Muscle layer of colon (tissue), 2 donors: ENCODE results near the gene DEPP1.

Experiments
- H3K27ac ChIP-seq: one replicate; pipeline ENCODE4 v1.7.0; 2013; ENCODE audit warnings: low read depth, mild to moderate bottlenecking, low read length, moderate library complexity
- H3K27me3 ChIP-seq, 2 donors: one replicate each; pipeline ENCODE4 v1.7.0; 2013; ENCODE audit warnings: low read length in 2 of 2, mild to moderate bottlenecking in 2 of 2; ENCODE audit not compliant: insufficient read depth in 2 of 2, control insufficient read depth in 1 of 2
- H3K36me3 ChIP-seq: one replicate; pipeline ENCODE4 v1.7.0; 2013; ENCODE audit warnings: mild to moderate bottlenecking, low read length; ENCODE audit not compliant: insufficient read depth
- H3K4me1 ChIP-seq: one replicate; pipeline ENCODE4 v1.7.0; 2013; ENCODE audit warnings: mild to moderate bottlenecking, low read length; ENCODE audit not compliant: insufficient read depth
- H3K4me3 ChIP-seq, 2 donors: one replicate each; pipeline ENCODE4 v1.7.0; 2013; ENCODE audit warnings: low read length in 2 of 2, low read depth in 1 of 2, mild to moderate bottlenecking in 1 of 2, moderate library complexity in 1 of 2
- H3K9ac ChIP-seq: one replicate; pipeline ENCODE4 v1.7.0; 2013; ENCODE audit warnings: low read length
- H3K9me3 ChIP-seq: one replicate; pipeline ENCODE4 v1.7.0; 2013; ENCODE audit warnings: mild to moderate bottlenecking, low read length
- donor health status: abdominal sarcoma.
- donor health status: Adenocarcinoma of cecum.

The DEPP1 gene

DNA sequence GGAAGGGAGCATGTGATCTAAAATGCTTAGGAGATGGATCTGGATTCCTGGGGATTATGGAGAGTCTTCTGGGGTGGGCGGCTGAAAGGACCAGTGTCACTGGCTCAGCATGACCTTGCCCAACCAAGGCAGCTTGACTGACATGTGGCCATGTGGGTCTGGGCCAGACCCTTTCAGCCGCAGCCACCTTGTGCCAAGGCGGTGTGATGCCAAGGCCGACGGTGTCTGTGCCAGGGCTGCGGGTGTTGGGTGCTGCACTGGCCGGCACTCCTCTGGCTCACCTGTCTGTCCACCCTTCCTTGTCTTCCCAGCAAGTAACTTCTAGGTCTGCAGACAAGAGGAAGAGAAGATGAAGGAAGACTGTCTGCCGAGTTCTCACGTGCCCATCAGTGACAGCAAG is 8.8 kb downstream of the DEPP1 start:
- H3K4me1 ChIP-seq, result peaks cover 33% of the 10 kb centered on the region
- H3K36me3 ChIP-seq, result peaks cover 15% of the 10 kb centered on the region
- no peak overlapping the region for H3K9ac ChIP-seq
- H3K9me3 ChIP-seq, result no peaks in the 10 kb centered on the region
- no peak overlapping the region for H3K4me3 ChIP-seq
- H3K27ac ChIP-seq, result no peak overlapping the region
- no peaks in the 10 kb centered on the region for H3K27me3 ChIP-seq

GRCh38 chr10:44968500-44969400 is 9.9 kb downstream of the DEPP1 start:
- Histone ChIP-seq H3K9ac (no peak overlapping the region), H3K27me3 (no peaks in the 10 kb centered on the region), H3K9me3 (no peaks in the 10 kb centered on the region), H3K4me1 (peaks cover 36% of the 10 kb centered on the region), H3K27ac (no peak overlapping the region), H3K4me3 (no peak overlapping the region), H3K36me3 (peaks cover 15% of the 10 kb centered on the region)

DNA sequence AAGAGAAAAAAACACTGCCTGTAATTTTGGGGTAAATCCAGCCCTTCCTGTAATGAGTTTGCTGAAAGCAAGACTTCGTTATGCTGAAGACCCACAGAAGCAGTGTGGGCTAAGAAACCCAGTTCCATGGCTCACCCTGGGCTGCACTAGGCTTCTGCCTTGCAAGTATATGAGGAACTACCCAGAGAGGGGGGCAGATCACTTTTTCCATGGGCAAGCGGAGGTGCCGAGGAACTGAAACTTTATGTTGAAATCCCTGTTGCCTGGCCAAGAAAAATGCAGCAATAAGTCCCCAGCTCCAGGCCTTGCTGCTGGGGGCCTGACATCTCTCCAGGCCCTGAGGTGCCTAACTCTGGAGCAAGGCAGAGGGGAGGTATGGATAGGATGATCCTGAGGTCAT is 10.5 kb downstream of the DEPP1 start:
- H3K27ac ChIP-seq, result no peak overlapping the region
- no peaks in the 10 kb centered on the region for H3K9me3 ChIP-seq
- no peaks in the 10 kb centered on the region for H3K27me3 ChIP-seq
- no peak overlapping the region for H3K4me3 ChIP-seq
- peaks cover 43% of the 10 kb centered on the region for H3K4me1 ChIP-seq
- H3K9ac ChIP-seq, result no peak overlapping the region
- peaks cover 15% of the 10 kb centered on the region for H3K36me3 ChIP-seq

DNA sequence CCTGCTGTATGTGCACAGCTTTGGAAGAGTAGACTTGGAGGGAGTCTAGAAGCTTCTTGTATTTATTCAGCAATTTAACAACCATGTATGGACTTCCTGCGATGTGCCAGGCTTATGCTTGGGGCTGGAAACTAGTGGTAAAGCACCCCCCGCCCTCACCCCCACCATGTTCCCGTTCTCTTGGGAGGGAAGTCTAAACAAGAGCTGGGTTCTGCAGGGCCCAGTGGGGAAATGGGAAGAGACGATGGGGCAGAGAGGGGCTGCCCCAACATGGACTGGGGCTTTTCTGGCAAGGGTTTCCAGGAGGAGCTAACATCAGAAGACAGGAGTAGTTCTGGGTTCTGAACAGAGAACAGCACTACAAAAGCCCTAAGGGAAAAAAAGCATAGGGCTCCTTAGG is 11.0 kb downstream of the DEPP1 start:
- Histone ChIP-seq H3K4me1 (peaks cover 45% of the 10 kb centered on the region), H3K27me3 (no peaks in the 10 kb centered on the region), H3K4me3 (no peak overlapping the region), H3K9ac (no peak overlapping the region), H3K9me3 (no peaks in the 10 kb centered on the region), H3K36me3 (peaks cover 15% of the 10 kb centered on the region), H3K27ac (no peak overlapping the region)

GRCh38 chr10:44966816-44967509 is 11.6 kb downstream of the DEPP1 start:
- H3K27me3 ChIP-seq, result no peaks in the 10 kb centered on the region
- H3K36me3 ChIP-seq, result peaks cover 12% of the 10 kb centered on the region
- H3K4me1 ChIP-seq, result peaks cover 46% of the 10 kb centered on the region
- no peaks in the 10 kb centered on the region for H3K9me3 ChIP-seq
- H3K27ac ChIP-seq, result no peak overlapping the region
- H3K4me3 ChIP-seq, result no peak overlapping the region
- no peak overlapping the region for H3K9ac ChIP-seq

DNA sequence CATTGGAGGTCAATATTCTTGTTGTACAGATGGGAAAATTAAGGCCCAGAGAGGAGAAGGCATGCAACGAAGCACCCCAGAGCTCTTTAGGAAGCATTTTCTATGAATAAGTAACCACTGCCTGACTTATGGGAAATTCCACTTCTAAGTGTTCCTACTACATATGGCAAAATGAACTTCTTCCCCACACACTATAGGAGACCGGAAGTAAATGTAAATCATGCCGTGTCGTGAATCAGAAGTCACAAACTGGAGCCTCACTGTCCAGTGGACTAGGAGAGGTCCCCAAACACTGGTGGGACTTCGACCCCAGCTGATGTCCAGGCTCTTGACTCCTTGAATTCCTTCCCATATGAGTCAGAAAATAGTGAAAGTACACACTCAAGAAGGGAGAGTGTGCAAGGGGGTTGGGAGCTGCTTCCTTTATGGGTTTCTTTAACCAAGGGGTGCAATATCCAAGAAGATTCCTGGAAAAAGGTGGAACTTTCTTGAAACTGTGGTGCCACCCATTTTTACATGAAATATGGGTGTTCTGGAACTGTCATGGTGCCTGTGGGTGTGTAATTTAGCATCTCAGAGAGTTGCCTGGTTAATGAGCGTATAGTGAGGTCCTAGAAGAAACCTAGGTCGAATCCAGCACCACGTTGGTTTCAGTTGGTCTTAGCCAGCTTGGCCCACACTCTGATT is 12.3 kb downstream of the DEPP1 start:
- H3K36me3 ChIP-seq, result peaks cover 8% of the 10 kb centered on the region
- H3K9ac ChIP-seq, result no peak overlapping the region
- no peak overlapping the region for H3K27ac ChIP-seq
- no peak overlapping the region for H3K4me3 ChIP-seq
- H3K4me1 ChIP-seq, result peaks cover 46% of the 10 kb centered on the region
- H3K9me3 ChIP-seq, result no peaks in the 10 kb centered on the region
- H3K27me3 ChIP-seq, result no peaks in the 10 kb centered on the region

DNA sequence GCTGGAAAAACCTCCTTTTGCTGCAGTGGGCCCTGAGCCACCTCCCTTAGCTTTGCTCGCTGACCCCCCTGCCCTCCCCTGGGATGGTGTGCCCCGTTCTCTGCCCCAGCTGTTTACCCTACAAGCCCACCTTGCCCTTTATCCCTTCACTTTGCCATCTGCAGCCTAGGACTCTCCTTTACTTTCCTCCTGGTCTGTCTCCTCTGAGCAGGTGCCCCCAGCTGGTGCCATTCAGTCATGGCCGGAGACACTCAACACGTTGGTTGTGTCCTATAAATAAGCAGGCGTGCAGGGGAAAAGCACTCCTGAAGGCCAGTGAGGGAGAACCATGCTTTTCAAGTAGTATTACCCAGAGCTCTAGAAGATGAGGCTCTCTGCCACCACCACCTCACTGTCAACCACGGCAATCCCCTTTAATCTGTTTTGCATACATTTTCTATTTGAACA is 12.9 kb downstream of the DEPP1 start:
- peaks cover 49% of the 10 kb centered on the region for H3K4me1 ChIP-seq

DNA sequence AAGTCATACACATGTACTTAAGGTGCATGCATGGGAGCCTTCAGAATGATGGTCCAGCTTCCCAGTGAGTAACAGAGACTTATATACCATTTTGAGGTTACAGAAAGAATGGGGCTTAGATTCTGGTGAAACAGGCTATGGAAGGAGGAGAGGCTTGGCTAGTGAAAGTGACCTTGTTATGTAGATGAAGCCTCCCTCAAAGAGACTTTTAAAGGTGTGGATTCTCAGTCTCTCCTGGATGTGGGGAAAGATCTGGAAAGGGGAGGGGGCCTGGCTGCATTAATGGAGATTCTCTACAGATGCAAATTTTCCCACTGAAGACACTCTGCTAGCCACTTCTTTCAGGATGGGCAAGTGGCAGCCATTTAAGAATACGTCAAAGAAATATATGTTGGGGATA is 13.5 kb downstream of the DEPP1 start:
- H3K27me3 ChIP-seq, result no peaks in the 10 kb centered on the region
- no peak overlapping the region for H3K9ac ChIP-seq
- no peak overlapping the region for H3K27ac ChIP-seq
- no peak overlapping the region for H3K4me3 ChIP-seq
- no peaks in the 10 kb centered on the region for H3K9me3 ChIP-seq
- peaks cover 2% of the 10 kb centered on the region for H3K36me3 ChIP-seq
- H3K4me1 ChIP-seq, result peaks cover 55% of the 10 kb centered on the region

More for the DNA sequence above, 12.9 kb downstream of the DEPP1 start:
- Histone ChIP-seq H3K4me3 (no peak overlapping the region), H3K27me3 (no peaks in the 10 kb centered on the region), H3K27ac (no peak overlapping the region), H3K9ac (no peak overlapping the region), H3K36me3 (peaks cover 8% of the 10 kb centered on the region), H3K9me3 (no peaks in the 10 kb centered on the region)

- no peaks in the 10 kb centered on the region for H3K36me3 ChIP-seq
- H3K27me3 ChIP-seq, result no peaks in the 10 kb centered on the region
- no peak overlapping the region for H3K27ac ChIP-seq
- H3K9me3 ChIP-seq, result no peaks in the 10 kb centered on the region
- H3K4me3 ChIP-seq, result no peak overlapping the region
- H3K9ac ChIP-seq, result no peak overlapping the region
- H3K4me1 ChIP-seq, result peaks cover 56% of the 10 kb centered on the region
Measured at GRCh38 chr10:44963772-44964633, 14.6 kb downstream of the DEPP1 start.

DNA sequence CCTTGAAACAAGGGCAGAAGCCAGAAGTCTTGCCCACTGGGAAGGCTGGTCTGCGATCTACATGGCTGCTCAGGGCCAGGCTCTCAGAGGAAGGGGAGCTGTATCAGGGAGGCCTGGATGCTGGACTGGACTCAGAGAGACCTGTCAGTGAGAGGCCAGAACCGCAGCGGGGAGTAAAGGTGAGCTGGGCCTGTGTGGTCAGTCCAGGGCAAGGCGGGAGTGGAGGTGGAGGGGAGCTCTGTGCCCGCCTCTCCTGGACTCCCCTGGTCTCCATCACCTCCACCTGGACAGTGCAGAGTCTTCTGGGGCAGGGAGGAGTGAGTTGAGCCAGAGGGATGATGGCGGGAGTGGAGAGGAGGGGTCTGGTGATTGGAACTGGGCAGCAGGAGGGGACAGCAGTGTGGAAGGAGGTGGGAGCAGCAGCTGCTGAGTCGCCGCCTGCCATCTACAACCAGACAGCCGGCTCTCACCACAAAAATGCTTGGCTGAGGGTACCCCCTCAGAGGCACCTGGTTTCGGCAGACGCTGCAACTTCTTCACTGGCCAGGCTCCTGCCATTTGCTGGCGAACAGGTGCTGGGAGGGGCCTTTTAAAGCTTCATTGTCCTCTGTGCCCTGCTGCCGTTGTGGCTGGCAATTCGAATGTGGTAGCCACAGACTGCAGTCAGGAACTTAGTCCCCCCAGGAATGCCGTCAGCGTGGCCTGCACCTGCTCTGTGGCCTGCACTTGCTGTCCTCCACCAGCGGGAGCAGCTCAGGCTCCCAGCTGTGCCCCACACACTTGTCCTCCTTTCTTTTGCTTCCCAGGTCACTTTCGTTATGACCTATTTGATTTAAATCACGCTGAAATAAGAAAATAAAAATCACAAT is 15.5 kb downstream of the DEPP1 start:
- Histone ChIP-seq H3K9ac (no peak overlapping the region), H3K36me3 (no peaks in the 10 kb centered on the region), H3K27ac (no peak overlapping the region), H3K4me1 (peaks cover 58% of the 10 kb centered on the region), H3K9me3 (no peaks in the 10 kb centered on the region), H3K4me3 (no peak overlapping the region), H3K27me3 (no peaks in the 10 kb centered on the region)
